Measurements from ENCODE around the gene RALGPS1.

Gene RALGPS1

DNA sequence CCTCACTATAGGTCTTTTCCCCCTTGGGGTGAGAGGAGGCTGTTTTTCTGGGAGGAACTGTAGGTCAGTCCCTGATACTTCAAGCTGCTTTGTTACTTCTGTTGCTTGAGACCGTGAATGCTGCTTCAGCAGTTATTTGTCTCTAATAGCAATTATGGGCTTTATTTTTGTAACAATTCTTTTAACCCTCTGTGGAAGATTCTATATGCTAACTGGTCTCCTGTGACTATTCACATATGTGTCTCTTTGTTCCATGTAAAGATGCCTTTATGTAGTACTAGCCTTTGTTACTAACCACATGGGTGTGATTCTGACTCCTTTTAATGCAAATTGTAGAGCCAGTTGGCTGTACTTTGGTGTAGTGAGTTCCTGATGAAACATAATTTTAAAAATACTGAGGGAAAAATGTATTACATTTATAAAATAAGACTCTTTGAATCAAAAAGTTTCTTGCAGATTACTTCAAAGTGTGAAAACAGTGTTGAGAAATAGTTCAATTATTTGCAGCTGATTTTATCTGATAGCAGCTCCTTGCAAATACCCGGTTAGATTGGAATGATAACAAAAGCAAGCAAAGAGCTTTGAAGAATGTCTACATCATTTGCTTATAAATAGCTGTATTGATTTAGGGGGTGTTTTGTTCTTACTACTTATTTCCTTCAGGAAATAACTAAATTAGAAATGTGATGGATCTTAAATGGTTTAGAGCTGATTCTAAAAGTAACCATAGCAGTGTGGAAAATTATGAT is 161.2 kb downstream of the RALGPS1 start:
- no peak overlapping the region for H3K4me3 ChIP-seq (ENCODE audit: low read depth, low read length)
- TF ChIP-seq, protein P1, sequence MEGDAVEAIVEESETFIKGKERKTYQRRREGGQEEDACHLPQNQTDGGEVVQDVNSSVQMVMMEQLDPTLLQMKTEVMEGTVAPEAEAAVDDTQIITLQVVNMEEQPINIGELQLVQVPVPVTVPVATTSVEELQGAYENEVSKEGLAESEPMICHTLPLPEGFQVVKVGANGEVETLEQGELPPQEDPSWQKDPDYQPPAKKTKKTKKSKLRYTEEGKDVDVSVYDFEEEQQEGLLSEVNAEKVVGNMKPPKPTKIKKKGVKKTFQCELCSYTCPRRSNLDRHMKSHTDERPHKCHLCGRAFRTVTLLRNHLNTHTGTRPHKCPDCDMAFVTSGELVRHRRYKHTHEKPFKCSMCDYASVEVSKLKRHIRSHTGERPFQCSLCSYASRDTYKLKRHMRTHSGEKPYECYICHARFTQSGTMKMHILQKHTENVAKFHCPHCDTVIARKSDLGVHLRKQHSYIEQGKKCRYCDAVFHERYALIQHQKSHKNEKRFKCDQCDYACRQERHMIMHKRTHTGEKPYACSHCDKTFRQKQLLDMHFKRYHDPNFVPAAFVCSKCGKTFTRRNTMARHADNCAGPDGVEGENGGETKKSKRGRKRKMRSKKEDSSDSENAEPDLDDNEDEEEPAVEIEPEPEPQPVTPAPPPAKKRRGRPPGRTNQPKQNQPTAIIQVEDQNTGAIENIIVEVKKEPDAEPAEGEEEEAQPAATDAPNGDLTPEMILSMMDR (IDR thresholded peaks at IDR 0.05; ENCODE audit: borderline replicate concordance, insufficient read depth, low read depth, low read length): no peak

DNA sequence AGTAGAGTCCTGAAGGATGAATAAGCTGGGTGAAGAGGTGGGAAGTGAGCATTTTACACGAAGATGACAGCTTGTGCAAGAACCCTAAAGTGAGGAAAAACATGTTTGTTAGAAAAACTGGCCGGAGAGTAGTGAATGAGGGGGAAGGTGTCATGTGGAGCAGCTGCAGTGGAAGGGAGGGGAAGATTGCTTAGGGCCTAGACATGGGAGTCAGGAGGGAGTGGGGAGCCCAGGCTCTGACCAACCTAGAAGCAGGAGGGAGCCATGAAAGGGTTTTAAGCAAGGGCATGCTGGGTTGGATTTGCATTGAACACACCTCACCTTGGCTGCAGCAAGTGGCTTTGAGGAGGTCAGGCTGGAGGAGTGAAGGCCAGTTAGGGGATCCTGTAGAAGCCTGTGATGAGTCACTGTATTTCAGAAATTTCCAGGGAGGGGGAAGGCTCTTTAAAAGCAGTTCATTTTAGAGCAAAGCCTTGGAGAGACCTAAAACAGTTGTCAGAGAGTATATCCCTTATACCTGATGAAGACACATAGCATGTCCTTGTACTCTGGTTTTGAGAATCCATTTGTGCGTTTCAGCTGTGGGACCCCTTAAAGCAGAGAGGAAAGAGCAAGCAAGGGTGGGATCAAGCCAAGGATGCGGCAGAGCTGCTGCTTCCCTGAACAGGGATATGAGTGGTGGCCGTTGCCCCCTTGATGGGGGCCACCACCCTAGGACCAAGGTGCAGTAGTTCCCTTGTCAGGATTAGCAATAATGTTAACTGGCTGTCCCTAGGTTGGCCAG is 162.5 kb downstream of the RALGPS1 start:
- TF ChIP-seq, protein P1 (IDR thresholded peaks at IDR 0.05; ENCODE audit: borderline replicate concordance, insufficient read depth, low read depth, low read length): no peak
- H3K4me3 ChIP-seq (ENCODE audit: low read depth, low read length): no peak overlapping the region

DNA sequence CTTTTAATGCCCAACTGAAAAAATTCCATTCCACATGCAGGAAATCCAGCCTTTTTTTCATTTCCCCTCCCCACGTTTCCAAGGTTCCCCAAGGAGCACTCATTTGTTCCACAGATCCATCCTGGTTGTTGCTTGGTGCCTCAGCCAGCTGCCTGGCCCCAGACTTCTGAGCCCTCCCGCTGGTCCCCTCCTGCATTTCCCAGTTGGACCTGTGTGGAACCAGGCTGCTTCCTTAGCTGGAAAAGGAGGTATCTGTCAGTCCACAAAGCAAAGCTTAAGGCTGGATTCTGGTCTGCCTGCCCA is 163.0 kb downstream of the RALGPS1 start:
- no peak overlapping the region for H3K4me3 ChIP-seq (ENCODE audit: low read depth, low read length)
- TF ChIP-seq, protein P1 (IDR thresholded peaks at IDR 0.05; ENCODE audit: borderline replicate concordance, insufficient read depth, low read depth, low read length): no peak

DNA sequence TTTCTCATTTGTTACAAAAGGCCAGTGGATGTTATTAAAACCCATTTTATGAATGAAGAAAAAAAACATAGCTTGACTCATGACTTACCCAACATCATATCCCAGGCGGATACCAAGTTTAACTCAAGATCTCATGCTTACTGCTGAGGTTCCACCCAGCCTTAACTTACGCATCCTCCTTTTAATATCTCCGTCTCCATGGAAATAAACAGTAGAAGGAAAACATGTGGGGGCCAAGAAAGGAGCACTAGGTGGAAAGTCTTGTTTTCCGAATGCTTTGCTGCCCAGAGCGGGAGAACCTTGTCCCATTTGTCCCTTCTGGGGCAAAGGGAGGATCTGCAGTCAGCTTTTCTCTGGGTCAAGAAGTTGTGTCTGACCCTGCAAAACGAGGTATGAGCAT is 163.8 kb downstream of the RALGPS1 start:
- TF ChIP-seq, protein P1 (IDR thresholded peaks at IDR 0.05; ENCODE audit: borderline replicate concordance, insufficient read depth, low read depth, low read length): no peak
- no peak overlapping the region for H3K4me3 ChIP-seq (ENCODE audit: low read depth, low read length)

DNA sequence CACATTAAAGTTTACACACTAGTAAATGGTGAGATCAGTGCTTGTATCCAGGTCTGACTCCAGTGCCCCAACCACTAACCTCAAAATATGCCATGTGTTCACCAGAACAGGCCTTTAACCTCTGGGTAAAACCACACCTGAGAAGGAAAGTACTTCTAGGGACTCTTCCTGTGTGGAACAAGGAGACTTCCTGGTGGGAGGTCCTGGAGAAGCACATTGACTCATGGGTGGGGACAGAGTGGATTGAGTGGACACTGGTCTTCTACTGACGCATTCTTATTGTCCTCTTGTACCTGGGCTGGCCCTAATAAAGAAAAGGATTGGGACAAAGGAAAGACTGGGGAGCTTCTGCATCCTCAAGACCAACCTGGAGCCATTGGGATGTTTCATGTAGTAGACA is 164.4 kb downstream of the RALGPS1 start:
- TF ChIP-seq, protein P1 (IDR thresholded peaks at IDR 0.05; ENCODE audit: borderline replicate concordance, insufficient read depth, low read depth, low read length): no peak
- H3K4me3 ChIP-seq (ENCODE audit: low read depth, low read length): no peak overlapping the region

DNA sequence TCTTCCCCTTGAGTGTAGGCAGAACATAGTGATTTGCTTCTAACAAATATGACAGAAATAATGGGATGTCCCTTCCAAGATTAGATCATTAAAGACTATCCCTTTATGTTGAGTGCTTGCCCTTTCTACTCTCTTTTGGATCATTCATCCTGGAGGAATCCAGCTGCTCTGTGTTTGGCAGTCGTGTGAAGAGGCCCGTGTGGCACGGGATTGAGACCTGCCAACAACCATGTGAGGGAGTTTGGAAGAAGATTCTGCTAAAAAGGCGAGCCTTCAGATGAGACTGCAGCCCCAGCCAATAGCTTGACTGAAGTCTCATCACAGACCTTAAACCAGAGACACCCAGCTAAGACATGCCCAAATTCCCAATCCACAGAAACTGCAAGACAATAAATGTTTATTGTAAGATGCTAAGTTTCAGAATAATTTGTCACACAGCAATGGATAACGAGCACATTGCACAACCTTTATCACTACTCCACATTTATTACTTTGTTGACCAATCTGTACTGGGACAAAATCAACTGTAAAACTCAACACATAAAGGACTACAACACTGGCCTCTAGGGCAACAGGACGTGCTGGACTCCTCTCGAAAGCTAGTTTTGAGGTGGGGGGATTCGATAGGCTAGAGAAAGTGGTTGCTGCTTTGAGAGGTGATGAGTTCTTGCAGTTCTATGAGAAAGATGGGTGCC is 165.0 kb downstream of the RALGPS1 start:
- H3K4me3 ChIP-seq (ENCODE audit: low read depth, low read length): no peak overlapping the region
- TF ChIP-seq, protein P1 (IDR thresholded peaks at IDR 0.05; ENCODE audit: borderline replicate concordance, insufficient read depth, low read depth, low read length): no peak

Measured in GM12875 (cell line).